ENCODE results near the gene KDM2B. TPM values are rescaled to one million over a fixed set of nuclear protein-coding genes. Genes with fewer than 3 reads are reported as not detected.
A peak's percentile ranks its signal among the peaks of the same experiment; 100 is the strongest.
"Not testable (repeated sequence)": the region's sequence is repeated elsewhere in the genome, so short reads cannot be mapped to it uniquely, and the experiment has no call there.

Gene KDM2B
- total and polyA plus RNA-seq, 7 experiments from 2014 or later = 12.6 to 91.7 (median 76.1) TPM

DNA sequence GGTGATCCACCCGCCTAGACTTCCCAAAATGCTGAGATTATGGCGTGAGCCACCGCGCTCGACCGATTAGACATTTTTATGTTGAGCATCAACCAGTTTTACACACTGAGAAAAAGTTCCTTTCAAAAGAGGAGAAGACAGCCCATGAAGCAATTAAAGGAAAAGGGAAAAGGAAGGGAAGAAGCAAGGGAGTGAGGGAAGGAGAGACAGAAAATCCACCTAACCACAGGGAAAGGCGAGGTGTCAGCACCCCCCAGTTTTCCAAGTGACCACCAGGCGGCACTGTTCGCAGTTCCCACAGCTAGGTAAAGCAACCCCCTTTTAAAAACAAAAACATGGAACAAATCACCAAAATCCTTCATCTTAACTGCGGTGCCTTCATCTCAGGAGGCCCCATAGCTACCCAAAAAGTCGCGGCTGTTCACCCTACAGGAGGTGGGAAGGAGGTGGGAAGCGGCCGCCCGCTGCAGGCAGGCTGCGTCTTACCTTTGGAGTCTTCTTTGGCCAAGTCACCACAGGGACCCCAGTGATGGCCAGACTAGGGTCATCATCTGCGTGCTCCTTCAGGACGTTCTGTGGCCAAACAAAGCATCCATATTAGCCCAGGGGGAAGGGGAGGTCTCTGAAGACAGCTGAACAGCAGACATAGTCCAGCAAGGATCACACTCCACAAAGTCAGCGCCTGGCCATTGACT, 86.6 kb downstream of the KDM2B start:
- Mint-ChIP-seq H3K9me3 (no peaks in the 10 kb centered on the region), H3K4me3 (no peak overlapping the region), H3K27ac (no peak overlapping the region)

GRCh38 chr12:121490401-121491281, 90.2 kb downstream of the KDM2B start:
- H3K4me1 Mint-ChIP-seq = peaks cover 9 to 18% (median 12%) of the 10 kb centered on the region in 7 donors
- peaks cover 0 to 2% (median 0%) of the 10 kb centered on the region in 11 donors for H3K9me3 Mint-ChIP-seq
- ChIA-PET POLR2A (interaction anchor here (1.3 kb wide), 1 partner anchor 8 kb away, joined by 3 read pairs; no protein-coding TSS in a partner anchor), CTCF (interaction anchor here (0.6 to 1.0 kb wide), 2 partner anchors 9 to 27 kb away, joined by 3 to 4 read pairs; no protein-coding TSS in a partner anchor)
- peaks cover 0 to 18% (median 15%) of the 10 kb centered on the region in 5 donors for H3K36me3 Mint-ChIP-seq
- H3K4me3 ChIP-seq (ENCODE audit: low read length) = no peak overlapping the region
- no peak for DNase-seq
- H3K9me3 ChIP-seq (ENCODE audit: control insufficient read depth in 2 of 3, low read length in 3 of 3) = no peaks in the 10 kb centered on the region
- H3K36me3 ChIP-seq (ENCODE audit: control insufficient read depth in 2 of 3, insufficient read depth in 3 of 3, low read length in 3 of 3) = peaks cover 0 to 15% (median 8%) of the 10 kb centered on the region in 3 experiments
- H3K27me3 ChIP-seq (ENCODE audit: control insufficient read depth in 2 of 2, insufficient read depth in 2 of 2, low read length in 2 of 2) = no peaks in the 10 kb centered on the region
- H3K4me1 ChIP-seq (ENCODE audit: control insufficient read depth in 2 of 2, insufficient read depth in 2 of 2, low read length in 2 of 2) = no peaks in the 10 kb centered on the region
- H3K27ac ChIP-seq (ENCODE audit: low read depth, low read length) = no peak overlapping the region
- no peaks in the 10 kb centered on the region for H3K27me3 Mint-ChIP-seq
- peak overlapping the region in 1 of 9 donors; percentile 64 for H3K27ac Mint-ChIP-seq
- ATAC-seq = no peak
- peak overlapping the region in 1 of 10 donors; percentile 47 for H3K4me3 Mint-ChIP-seq
- intact Hi-C loops (cut with micrococcal nuclease) = no loop called here

More for the DNA sequence above, 86.6 kb downstream of the KDM2B start:
- peaks cover 0 to 17% (median 8%) of the 10 kb centered on the region in 3 experiments for H3K36me3 ChIP-seq (ENCODE audit: control insufficient read depth in 2 of 3, insufficient read depth in 3 of 3, low read length in 3 of 3)
- Mint-ChIP-seq H3K36me3 (peaks cover 0 to 20% (median 10%) of the 10 kb centered on the region in 5 donors), H3K27me3 (no peaks in the 10 kb centered on the region), H3K4me1 (peaks cover 12 to 24% (median 20%) of the 10 kb centered on the region in 7 donors)
- H3K4me1 ChIP-seq (ENCODE audit: control insufficient read depth in 2 of 2, insufficient read depth in 2 of 2, low read length in 2 of 2) = peaks cover 0 to 11% of the 10 kb centered on the region in 2 donors
- H3K27ac ChIP-seq (ENCODE audit: low read depth, low read length) = no peak overlapping the region
- intact Hi-C loops (cut with micrococcal nuclease) = loop anchor here (1.0 kb wide), 1 partner anchor 188 kb away; no protein-coding TSS in a partner anchor
- no peaks in the 10 kb centered on the region for H3K9me3 ChIP-seq (ENCODE audit: control insufficient read depth in 2 of 3, low read length in 3 of 3)
- DNase-seq = peak; percentile 14 to 62 (median 45)
- ChIA-PET CTCF (interaction anchor here (0.5 to 1.9 kb wide), 11 partner anchors 13 to 350 kb away, joined by 3 to 6 read pairs (median 3); no protein-coding TSS in a partner anchor), POLR2A (interaction anchor here (0.7 to 0.8 kb wide), 2 partner anchors 87 to 172 kb away, joined by 3 read pairs; no protein-coding TSS in a partner anchor)
- H3K27me3 ChIP-seq (ENCODE audit: control insufficient read depth in 2 of 2, insufficient read depth in 2 of 2, low read length in 2 of 2) = no peaks in the 10 kb centered on the region
- H3K4me3 ChIP-seq (ENCODE audit: low read length) = no peak overlapping the region
- ATAC-seq = peak; percentile 67

- no peak for DNase-seq
- no peak for ATAC-seq
- H3K27ac Mint-ChIP-seq = no peak overlapping the region
- H3K4me1 Mint-ChIP-seq = peaks cover 9 to 18% (median 12%) of the 10 kb centered on the region in 7 donors
- peaks cover 0 to 16% (median 12%) of the 10 kb centered on the region in 5 donors for H3K36me3 Mint-ChIP-seq
- Histone ChIP-seq H3K27ac (ENCODE audit: low read depth, low read length) (no peak overlapping the region), H3K27me3 (ENCODE audit: control insufficient read depth in 2 of 2, insufficient read depth in 2 of 2, low read length in 2 of 2) (no peaks in the 10 kb centered on the region), H3K4me1 (ENCODE audit: control insufficient read depth in 2 of 2, insufficient read depth in 2 of 2, low read length in 2 of 2) (no peaks in the 10 kb centered on the region), H3K36me3 (ENCODE audit: control insufficient read depth in 2 of 3, insufficient read depth in 3 of 3, low read length in 3 of 3) (peaks cover 0 to 13% (median 8%) of the 10 kb centered on the region in 3 experiments), H3K9me3 (ENCODE audit: control insufficient read depth in 2 of 3, low read length in 3 of 3) (no peaks in the 10 kb centered on the region), H3K4me3 (ENCODE audit: low read length) (no peak overlapping the region)
- intact Hi-C loops (cut with micrococcal nuclease) = no loop called here
- H3K4me3 Mint-ChIP-seq = no peak overlapping the region
- peaks cover 0 to 2% (median 0%) of the 10 kb centered on the region in 11 donors for H3K9me3 Mint-ChIP-seq
- no peaks in the 10 kb centered on the region for H3K27me3 Mint-ChIP-seq
- ChIA-PET CTCF (no interaction called here), POLR2A (interaction anchor here (1.3 kb wide), 1 partner anchor 8 kb away, joined by 3 read pairs; no protein-coding TSS in a partner anchor)
Measured at GRCh38 chr12:121489874-121490273, 90.9 kb downstream of the KDM2B start.

GRCh38 chr12:121484967-121485366, 95.9 kb downstream of the KDM2B start:
- peaks cover 0 to 7% (median 3%) of the 10 kb centered on the region in 3 experiments for H3K36me3 ChIP-seq (ENCODE audit: control insufficient read depth in 2 of 3, insufficient read depth in 3 of 3, low read length in 3 of 3)
- Mint-ChIP-seq H3K27me3 (no peaks in the 10 kb centered on the region), H3K4me3 (no peak overlapping the region), H3K9me3 (peaks cover 0 to 2% (median 0%) of the 10 kb centered on the region in 11 donors), H3K27ac (peak overlapping the region in 2 of 9 donors; percentile 31 to 36), H3K4me1 (peaks cover 0 to 13% (median 0%) of the 10 kb centered on the region in 7 donors), H3K36me3 (peaks cover 0 to 20% (median 4%) of the 10 kb centered on the region in 5 donors)
- H3K9me3 ChIP-seq (ENCODE audit: control insufficient read depth in 2 of 3, low read length in 3 of 3) = no peaks in the 10 kb centered on the region
- ChIA-PET CTCF (no interaction called here), POLR2A (no interaction called here)
- no peak overlapping the region for H3K4me3 ChIP-seq (ENCODE audit: low read length)
- ATAC-seq (no peak), DNase-seq (no peak)
- H3K27ac ChIP-seq (ENCODE audit: low read depth, low read length) = no peak overlapping the region
- no peaks in the 10 kb centered on the region for H3K27me3 ChIP-seq (ENCODE audit: control insufficient read depth in 2 of 2, insufficient read depth in 2 of 2, low read length in 2 of 2)
- no peaks in the 10 kb centered on the region for H3K4me1 ChIP-seq (ENCODE audit: control insufficient read depth in 2 of 2, insufficient read depth in 2 of 2, low read length in 2 of 2)
- intact Hi-C loops (cut with micrococcal nuclease) = no loop called here

- H3K27ac ChIP-seq (ENCODE audit: low read depth, low read length); H3K4me1 ChIP-seq (ENCODE audit: control insufficient read depth in 2 of 2, insufficient read depth in 2 of 2, low read length in 2 of 2); H3K27me3 ChIP-seq (ENCODE audit: control insufficient read depth in 2 of 2, insufficient read depth in 2 of 2, low read length in 2 of 2); CTCF ChIA-PET; intact Hi-C loops (cut with micrococcal nuclease); H3K9me3 ChIP-seq (ENCODE audit: control insufficient read depth in 2 of 3, low read length in 3 of 3); DNase-seq; H3K9me3 Mint-ChIP-seq; H3K4me3 Mint-ChIP-seq; H3K4me3 ChIP-seq (ENCODE audit: low read length); POLR2A ChIA-PET; H3K27me3 Mint-ChIP-seq; H3K36me3 ChIP-seq (ENCODE audit: control insufficient read depth in 2 of 3, insufficient read depth in 3 of 3, low read length in 3 of 3); ATAC-seq: not testable (repeated sequence)
- peak overlapping the region in 2 of 9 donors; percentile 31 to 36 for H3K27ac Mint-ChIP-seq
- peaks cover 0 to 20% (median 4%) of the 10 kb centered on the region in 5 donors for H3K36me3 Mint-ChIP-seq
- peaks cover 0 to 13% (median 0%) of the 10 kb centered on the region in 7 donors for H3K4me1 Mint-ChIP-seq
Measured at GRCh38 chr12:121484564-121484963, 96.3 kb downstream of the KDM2B start.

DNA sequence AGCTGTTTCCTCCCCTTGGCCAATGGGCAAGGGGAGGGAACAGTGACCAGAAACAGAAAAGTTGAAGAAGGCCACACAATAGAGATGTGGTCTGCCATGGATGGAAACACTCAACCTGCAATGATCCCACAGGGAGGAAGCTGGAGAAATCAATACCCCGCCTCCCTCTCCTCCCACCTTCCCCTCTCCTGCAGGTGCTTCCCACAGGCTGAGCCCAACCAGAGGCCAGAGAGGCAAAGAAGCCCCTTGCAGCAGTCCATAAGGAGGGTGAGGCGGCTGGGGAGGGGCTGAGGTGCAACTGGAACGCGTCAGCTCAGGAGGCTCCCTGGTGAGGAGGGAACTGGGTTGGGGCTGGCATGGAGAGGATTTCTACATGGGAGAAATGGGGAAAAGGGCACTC, 96.9 kb downstream of the KDM2B start:
- ChIA-PET CTCF (no interaction called here), POLR2A (no interaction called here)
- Mint-ChIP-seq H3K4me3 (peak overlapping the region in 1 of 10 donors; percentile 61), H3K4me1 (peaks cover 0 to 13% (median 0%) of the 10 kb centered on the region in 7 donors), H3K27me3 (no peaks in the 10 kb centered on the region), H3K27ac (peak overlapping the region in 1 of 9 donors; percentile 57), H3K9me3 (peaks cover 0 to 2% (median 0%) of the 10 kb centered on the region in 11 donors), H3K36me3 (peaks cover 0 to 20% (median 4%) of the 10 kb centered on the region in 5 donors)
- Histone ChIP-seq H3K4me1 (ENCODE audit: control insufficient read depth in 2 of 2, insufficient read depth in 2 of 2, low read length in 2 of 2) (no peaks in the 10 kb centered on the region), H3K27me3 (ENCODE audit: control insufficient read depth in 2 of 2, insufficient read depth in 2 of 2, low read length in 2 of 2) (no peaks in the 10 kb centered on the region), H3K36me3 (ENCODE audit: control insufficient read depth in 2 of 3, insufficient read depth in 3 of 3, low read length in 3 of 3) (peaks cover 0 to 2% (median 0%) of the 10 kb centered on the region in 3 experiments), H3K4me3 (ENCODE audit: low read length) (no peak overlapping the region), H3K9me3 (ENCODE audit: control insufficient read depth in 2 of 3, low read length in 3 of 3) (no peaks in the 10 kb centered on the region), H3K27ac (ENCODE audit: low read depth, low read length) (no peak overlapping the region)
- intact Hi-C loops (cut with micrococcal nuclease) = no loop called here
- ATAC-seq = no peak
- DNase-seq = no peak

Measured in naive thymus-derived CD4-positive, alpha-beta T cell (primary cell).